ENCODE results near the gene GULP1. TPM values are rescaled to one million over a fixed set of nuclear protein-coding genes. Genes with fewer than 3 reads are reported as not detected.

Gene GULP1
- total and polyA plus RNA-seq, 10 of the 15 experiments (the other 5 are each of a cell fraction or from before 2014, with no cell fraction given), result 0.02 to 1.3 (median 0.15) TPM; not detected in 5

GRCh38 chr2:188269004-188269403, 22.7 kb upstream of the GULP1 start (continued):
- TF ChIP-seq USF2 (IDR thresholded peaks at IDR 0.05; ENCODE audit: borderline replicate concordance, low read depth, low read length) (no peak), USF1 (IDR thresholded peaks at IDR 0.05; ENCODE audit: borderline replicate concordance, extremely low read length, insufficient read depth, low read depth, low read length) (no peak)

- H3K4me2 ChIP-seq (ENCODE audit: control insufficient read depth, insufficient read depth), result no peak overlapping the region
- H2AFZ ChIP-seq (ENCODE audit: control insufficient read depth, low read depth, low read length), result no peak overlapping the region
- FAIRE-seq, result no peak
- WGBS (ENCODE audit: insufficient coverage, insufficient replicate concordance, low lambda C conversion rate, missing lambda C conversion rate), result 17% methylated on average over 2 of the region's 2 CpGs
- no peaks in the 10 kb centered on the region for H3K36me3 ChIP-seq (ENCODE audit: control insufficient read depth in 2 of 2, insufficient read depth in 2 of 2, low read length in 1 of 2)
- CTCF ChIA-PET, result no interaction called here
- H4K20me1 ChIP-seq (ENCODE audit: control insufficient read depth, insufficient read depth), result no peaks in the 10 kb centered on the region
- intact Hi-C loops (cut with micrococcal nuclease; ENCODE audit: unreplicated experiment) (no loop called here), in situ Hi-C loops (cut with MboI) (no loop called here)
- no peaks in the 10 kb centered on the region for H3K9me3 ChIP-seq (replicated peaks; ENCODE audit: control insufficient read depth, insufficient read depth, low read length)
- H3K4me1 ChIP-seq (ENCODE audit: control insufficient read depth, insufficient read depth, low read length), result no peaks in the 10 kb centered on the region
- ATAC-seq, result no peak
- no peak overlapping the region for H3K9ac ChIP-seq (ENCODE audit: control insufficient read depth, insufficient read depth, low read length)
- BruUV-seq (replicated peaks), result no TSS peak
- SMC1A ChIA-PET (ENCODE audit: uncharacterized antibody, unreplicated experiment), result no interaction called here
- H3K4me3 ChIP-seq, result no peak overlapping the region
- H3K27me3 ChIP-seq (replicated peaks in 1 of 2; ENCODE audit: control insufficient read depth in 2 of 2, insufficient read depth in 2 of 2, low read length in 1 of 2), result no peaks in the 10 kb centered on the region; a peak in 1 of 4 replicates
- H3K27ac ChIP-seq (ENCODE audit: control insufficient read depth, insufficient read depth), result no peak overlapping the region
- no peaks in the 10 kb centered on the region for H3K79me2 ChIP-seq (ENCODE audit: control insufficient read depth, insufficient read depth, low read length)
- RAD21 ChIA-PET (ENCODE audit: unreplicated experiment), result no interaction called here
- POLR2A ChIA-PET, result no interaction called here
- no peak for DNase-seq (ENCODE audit: low read depth, low spot score)
- TF ChIP-seq CUX1 (IDR thresholded peaks at IDR 0.05; ENCODE audit: insufficient replicate concordance, low read depth, low read length) (no peak), RB1 (IDR thresholded peaks at IDR 0.05; ENCODE audit: borderline replicate concordance) (no peak), LARP7 (IDR thresholded peaks at IDR 0.05) (no peak), NR2F1 (conservative IDR thresholded peaks at IDR 0.05) (no peak), SMAD1 (IDR thresholded peaks at IDR 0.05; ENCODE audit: low read depth, partially characterized antibody) (no peak), BCL3 (IDR thresholded peaks at IDR 0.05; ENCODE audit: borderline replicate concordance, insufficient read depth, low read depth, low read length, poor library complexity, severe bottlenecking) (no peak), E2F8 (IDR thresholded peaks at IDR 0.05; ENCODE audit: low read depth, partially characterized antibody) (no peak), POU2F2 (IDR thresholded peaks at IDR 0.05; ENCODE audit: borderline replicate concordance, low read depth, low read length) (no peak), BACH1 (IDR thresholded peaks at IDR 0.05; ENCODE audit: borderline replicate concordance) (no peak)
Observed at GRCh38 chr2:188272121-188272520, 19.6 kb upstream of the GULP1 start.
